Liver (tissue), 9 donors: ENCODE measurements around the gene ADAD1. TPM values are rescaled to one million over a fixed set of nuclear protein-coding genes. Genes with fewer than 3 reads are reported as not detected.

ENCODE experiments used
- DNase-seq: peaks from one replicate; pipeline ENCODE4 v3.0.0-alpha.2; 2017; ENCODE audit warnings: low spot score
- H3K27ac ChIP-seq, 2 donors: one replicate each; pipeline ENCODE4 v1.7.0; 2013; ENCODE audit warnings: inconsistent platforms in 2 of 2, low read length in 2 of 2, control low read depth in 1 of 2, low read depth in 1 of 2, mild to moderate bottlenecking in 1 of 2
- H3K27me3 ChIP-seq, 4 donors: one replicate each; pipeline versions ENCODE4 v1.6.1 to v1.7.0; 2013; ENCODE audit warnings: low read length in 3 of 4, inconsistent platforms in 1 of 4, mild to moderate bottlenecking in 1 of 4, moderate library complexity in 1 of 4; ENCODE audit not compliant: control insufficient read depth in 4 of 4, insufficient read depth in 4 of 4
- H3K36me3 ChIP-seq, 4 donors: one replicate each; pipeline versions ENCODE4 v1.6.1 to v1.7.0; 2013; ENCODE audit warnings: low read length in 3 of 4, mild to moderate bottlenecking in 3 of 4, low read depth in 1 of 4, moderate library complexity in 1 of 4; ENCODE audit not compliant: control insufficient read depth in 4 of 4, insufficient read depth in 3 of 4
- H3K4me1 ChIP-seq, 4 donors: one replicate each; pipeline versions ENCODE4 v1.6.1 to v1.7.0; 2013; ENCODE audit warnings: low read length in 3 of 4, mild to moderate bottlenecking in 3 of 4, moderate library complexity in 1 of 4; ENCODE audit not compliant: control insufficient read depth in 4 of 4, insufficient read depth in 4 of 4
- H3K4me3 ChIP-seq, 3 donors: one replicate each; pipeline versions ENCODE4 v1.6.1 to v1.7.0; 2013; ENCODE audit warnings: low read length in 3 of 3, control low read depth in 1 of 3, low read depth in 1 of 3, mild to moderate bottlenecking in 1 of 3
- H3K9ac ChIP-seq, 2 donors: one replicate each; pipeline ENCODE4 v1.7.0; 2013; ENCODE audit warnings: low read length in 2 of 2, mild to moderate bottlenecking in 2 of 2, moderate library complexity in 2 of 2, control low read depth in 1 of 2, low read depth in 1 of 2
- H3K9me3 ChIP-seq, 4 donors: one replicate each; pipeline versions ENCODE4 v1.6.1 to v1.7.0; 2013; ENCODE audit warnings: low read length in 3 of 4; ENCODE audit not compliant: control insufficient read depth in 4 of 4
- CTCF ChIP-seq: fragments of 150-350 bp; IDR thresholded peaks from 2 replicates; pipeline ENCODE4 v1.5.1; 2017; ENCODE audit warnings: improper control_type of control experiment, low read depth, low read length; ENCODE audit not compliant: missing input control
- FOXA2 ChIP-seq: IDR thresholded peaks from 2 replicates; pipeline ENCODE4 v1.6.1; 2016; ENCODE audit warnings: antibody characterized with exemption
- GABPA ChIP-seq, 2 donors: IDR thresholded peaks in 1 of 2; conservative IDR thresholded peaks in 1 of 2; 2 replicates each; pipeline ENCODE4 v1.6.1; 2016; ENCODE audit warnings: antibody characterized with exemption in 2 of 2, mild to moderate bottlenecking in 1 of 2, moderate library complexity in 1 of 2
- HNF4A ChIP-seq, 2 donors: conservative IDR thresholded peaks; 2 replicates each; pipeline ENCODE4 v1.6.1; 2016; ENCODE audit warnings: antibody characterized with exemption in 2 of 2, mild to moderate bottlenecking in 2 of 2
- SP1 ChIP-seq: IDR thresholded peaks from 2 replicates; pipeline ENCODE4 v1.6.1; 2018; ENCODE audit warnings: antibody characterized with exemption, mild to moderate bottlenecking
- TAF1 ChIP-seq: conservative IDR thresholded peaks from 2 replicates; pipeline ENCODE4 v1.6.1; 2016; ENCODE audit warnings: antibody characterized with exemption, mild to moderate bottlenecking
- YY1 ChIP-seq: IDR thresholded peaks from 2 replicates; pipeline ENCODE4 v1.6.1; 2016; ENCODE audit warnings: antibody characterized with exemption, mild to moderate bottlenecking
- ZBTB33 ChIP-seq: IDR thresholded peaks from 2 replicates; pipeline ENCODE4 v1.6.1; 2016; ENCODE audit warnings: antibody characterized with exemption
- WGBS: extraction: QIAGEN DNeasy Blood & Tissue Kit; methylation state at CpG from one replicate; pipeline ENCODE4 v1.1.7; 2013; 5-methylcytosine and 5-hydroxymethylcytosine counted together
- polyA plus RNA-seq, 2 donors: library from polyadenylated mRNA; stranded (reverse) in 1 of 2; unstranded in 1 of 2; fragments of 200-250 nt in 1 of 2; fragments of >200 nt in 1 of 2; fragmentation: Nextera tagmentation in 1 of 2; extraction: Ambion mirVana in 1 of 2; gene quantifications; one replicate each; pipeline versions ENCODE4 v1.2.1 to v1.2.3, GENCODE V29; 2013 to 2015
- total RNA-seq, 2 donors: library from RNA; depleted of rRNA; stranded (reverse); fragments of >200 nt; gene quantifications; one replicate each; pipeline ENCODE4 v1.2.3, GENCODE V29; 2014
- donor health status: healthy.
- donor health status: healthy.
- donor health status: healthy.
- donor health status: healthy.
- donor health status: healthy.

Gene ADAD1
- total and polyA plus RNA-seq, 4 donors, result not detected

GRCh38 chr4:122341886-122342285, 36.9 kb upstream of the ADAD1 start:
- Histone ChIP-seq H3K9ac (no peak overlapping the region), H3K9me3 (no peaks in the 10 kb centered on the region), H3K27me3 (no peaks in the 10 kb centered on the region), H3K36me3 (peaks cover 2 to 10% (median 5%) of the 10 kb centered on the region in 4 donors), H3K4me3 (no peak overlapping the region), H3K27ac (no peak overlapping the region), H3K4me1 (no peaks in the 10 kb centered on the region)
- WGBS, result 93% methylated on average over 1 of the region's 1 CpG
- no peak for DNase-seq
- TF ChIP-seq HNF4A (conservative IDR thresholded peaks at IDR 0.05) (no peak), TAF1 (no peak), YY1 (no peak), CTCF (no peak), FOXA2 (no peak), ZBTB33 (no peak)

GRCh38 chr4:122346036-122346435, 32.8 kb upstream of the ADAD1 start:
- peak in 1 of 2 donors; percentile 0 for TF ChIP-seq GABPA (IDR thresholded peaks at IDR 0.05 in 1 of 2, conservative IDR thresholded peaks at IDR 0.05 in 1 of 2)
- no peak for TF ChIP-seq ZBTB33
- H3K9ac ChIP-seq, result no peak overlapping the region
- no peaks in the 10 kb centered on the region for H3K9me3 ChIP-seq
- no peaks in the 10 kb centered on the region for H3K27me3 ChIP-seq
- H3K36me3 ChIP-seq, result peaks cover 0 to 41% (median 32%) of the 10 kb centered on the region in 4 donors
- WGBS, result 98% methylated on average over 1 of the region's 1 CpG
- no peak overlapping the region for H3K27ac ChIP-seq
- H3K4me3 ChIP-seq, result no peak overlapping the region
- H3K4me1 ChIP-seq, result no peaks in the 10 kb centered on the region
- DNase-seq, result no peak

GRCh38 chr4:122346503-122346902, 32.3 kb upstream of the ADAD1 start:
- DNase-seq, result no peak
- 92% methylated on average over 5 of the region's 5 CpGs for WGBS
- Histone ChIP-seq H3K9ac (no peak overlapping the region), H3K27ac (no peak overlapping the region), H3K27me3 (no peaks in the 10 kb centered on the region), H3K9me3 (no peaks in the 10 kb centered on the region), H3K36me3 (peaks cover 0 to 45% (median 35%) of the 10 kb centered on the region in 4 donors), H3K4me3 (no peak overlapping the region), H3K4me1 (no peaks in the 10 kb centered on the region)
- TF ChIP-seq SP1 (no peak), GABPA (IDR thresholded peaks at IDR 0.05 in 1 of 2, conservative IDR thresholded peaks at IDR 0.05 in 1 of 2) (no peak), YY1 (no peak), FOXA2 (no peak)
